NCI-H510A (cell line): Measurements from ENCODE around the gene CCDC106.

Experiments used
- DNase-seq: peaks from one replicate; lab custom pipeline; 2025; lab: John Stamatoyannopoulos, UW

CCDC106 gene

GRCh38 chr19:55668603-55669348, 20.8 kb downstream of the CCDC106 start:
- no peak for DNase-seq

- DNase-seq: no peak
These were observed 21.6 kb downstream of the CCDC106 start for GRCh38 chr19:55669418-55670279.

- DNase-seq: no peak
These were observed 22.5 kb downstream of the CCDC106 start for GRCh38 chr19:55670280-55671053.

- DNase-seq: no peak
These were observed 23.0 kb downstream of the CCDC106 start for GRCh38 chr19:55671054-55671378.

GRCh38 chr19:55672418-55672817, 24.4 kb downstream of the CCDC106 start:
- DNase-seq: no peak

- DNase-seq: no peak
These were observed 25.5 kb downstream of the CCDC106 start for GRCh38 chr19:55673465-55673864.

GRCh38 chr19:55673889-55674288, 25.9 kb downstream of the CCDC106 start:
- no peak for DNase-seq

- DNase-seq: no peak
These were observed 26.4 kb downstream of the CCDC106 start for GRCh38 chr19:55674459-55674840.

- peak; percentile 95 for DNase-seq
These were observed 27.0 kb downstream of the CCDC106 start, which contains the start of gene EPN1 for GRCh38 chr19:55674841-55675660. TSS of gene EPN1 (plus strand) at chr19:55675226. CDS start at chr19:55678628, 3,402 bp downstream.

- DNase-seq: no peak
These were observed 27.8 kb downstream of the CCDC106 start for GRCh38 chr19:55675661-55676354.

GRCh38 chr19:55676383-55676782, 28.4 kb downstream of the CCDC106 start:
- DNase-seq: no peak

GRCh38 chr19:55676889-55677505, 29.0 kb downstream of the CCDC106 start:
- DNase-seq: no peak

- DNase-seq: no peak
These were observed 29.6 kb downstream of the CCDC106 start for GRCh38 chr19:55677572-55678028.

GRCh38 chr19:55678121-55678671, 30.2 kb downstream of the CCDC106 start:
- DNase-seq: no peak

GRCh38 chr19:55679343-55680257, 31.6 kb downstream of the CCDC106 start:
- no peak for DNase-seq

GRCh38 chr19:55680339-55681130, 32.5 kb downstream of the CCDC106 start:
- DNase-seq: no peak

- DNase-seq: no peak
These were observed 33.4 kb downstream of the CCDC106 start for GRCh38 chr19:55681131-55682092.
